Measurements from ENCODE around the gene ZNF500.

Gene ZNF500

GRCh38 chr16:4768549-4769305, 1.8 kb upstream of the ZNF500 start:
- peak; percentile 96 for DNase-seq

- peak; percentile 61 for DNase-seq
Measured at GRCh38 chr16:4767872-4768548, 1.0 kb upstream of the ZNF500 start.

- DNase-seq, result no peak
Measured at GRCh38 chr16:4765511-4766474, 1.2 kb downstream of the ZNF500 start.

- DNase-seq, result no peak
Measured at GRCh38 chr16:4763791-4764190, 3.2 kb downstream of the ZNF500 start.

GRCh38 chr16:4762205-4762604, 4.8 kb downstream of the ZNF500 start:
- DNase-seq, result no peak

DNA sequence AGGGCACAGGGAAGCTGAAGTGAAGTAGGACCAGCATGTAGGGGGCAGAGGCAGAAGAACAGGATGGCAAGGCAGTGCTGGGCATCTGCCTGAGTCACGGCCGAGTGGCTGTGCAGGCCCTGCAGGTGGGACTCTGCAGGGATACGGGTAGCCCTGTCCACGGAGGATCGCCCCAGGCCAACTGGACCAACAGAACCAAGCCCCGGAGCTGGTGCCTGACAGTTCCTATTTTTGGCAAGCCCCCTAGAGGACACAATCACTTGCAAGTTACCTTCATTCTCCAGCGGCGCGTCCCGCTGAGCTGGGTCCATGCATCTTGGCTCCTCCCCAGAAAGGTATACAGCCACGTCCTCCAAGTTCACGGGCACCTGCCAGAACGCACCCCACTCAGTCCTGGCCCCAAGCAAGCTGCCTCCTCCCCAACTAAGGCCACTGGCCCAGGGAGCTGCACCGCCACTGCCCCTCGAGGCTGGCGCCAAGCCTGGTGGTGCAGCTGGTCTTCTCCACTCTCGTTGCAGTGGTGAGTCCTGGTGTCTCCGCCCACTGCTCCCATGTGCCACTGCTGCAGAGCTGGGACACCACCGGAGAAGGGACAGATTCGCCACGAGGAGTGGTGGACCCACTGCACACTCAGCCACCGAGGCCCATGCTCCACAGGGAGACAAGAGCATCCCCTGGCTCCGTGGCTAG, 6.6 kb downstream of the ZNF500 start:
- no peak for DNase-seq

DNA sequence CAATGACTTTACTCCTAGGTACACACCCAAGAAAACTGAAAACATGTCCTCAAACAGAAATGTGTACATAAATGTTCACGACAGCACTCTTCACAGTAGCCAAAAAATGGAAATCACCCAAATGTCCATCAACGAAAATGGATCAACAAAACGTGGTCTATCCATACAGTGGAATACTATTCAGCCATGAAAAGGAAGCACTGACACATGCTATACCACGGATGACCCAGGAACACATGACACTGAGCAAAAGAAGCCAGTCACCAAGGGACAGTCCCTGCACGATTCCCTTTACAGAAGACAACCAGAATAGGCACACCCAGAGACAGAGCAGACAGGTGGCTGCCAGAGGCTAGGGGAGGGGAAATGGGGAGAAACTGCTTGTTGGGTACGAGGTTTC, 11.3 kb downstream of the ZNF500 start:
- no peak for DNase-seq

DNA sequence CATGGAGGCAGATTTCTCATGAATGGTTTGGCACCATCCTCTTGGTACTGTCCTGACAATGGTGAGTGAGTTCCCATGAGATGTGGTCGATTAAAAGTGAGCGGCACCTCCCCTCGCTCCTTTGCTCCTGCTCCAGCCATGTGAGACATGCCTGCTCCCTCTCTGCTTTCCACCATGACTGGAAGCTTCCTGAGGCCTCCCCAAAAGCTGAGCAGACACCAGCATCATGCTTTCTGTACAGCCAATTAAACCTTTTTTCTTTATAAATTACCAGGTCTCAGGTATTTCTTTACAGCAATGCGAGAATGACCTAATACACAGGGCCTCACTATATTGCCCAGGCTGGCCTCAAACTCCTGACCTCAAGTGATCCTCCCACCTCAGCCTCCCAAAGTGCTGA, 12.1 kb downstream of the ZNF500 start:
- no peak for DNase-seq

GRCh38 chr16:4753227-4753626, 13.7 kb downstream of the ZNF500 start:
- DNase-seq, result no peak

- DNase-seq, result no peak
Measured at GRCh38 chr16:4752351-4753100, 14.4 kb downstream of the ZNF500 start.

- DNase-seq, result no peak
Measured at GRCh38 chr16:4750896-4751295, 16.1 kb downstream of the ZNF500 start.

DNA sequence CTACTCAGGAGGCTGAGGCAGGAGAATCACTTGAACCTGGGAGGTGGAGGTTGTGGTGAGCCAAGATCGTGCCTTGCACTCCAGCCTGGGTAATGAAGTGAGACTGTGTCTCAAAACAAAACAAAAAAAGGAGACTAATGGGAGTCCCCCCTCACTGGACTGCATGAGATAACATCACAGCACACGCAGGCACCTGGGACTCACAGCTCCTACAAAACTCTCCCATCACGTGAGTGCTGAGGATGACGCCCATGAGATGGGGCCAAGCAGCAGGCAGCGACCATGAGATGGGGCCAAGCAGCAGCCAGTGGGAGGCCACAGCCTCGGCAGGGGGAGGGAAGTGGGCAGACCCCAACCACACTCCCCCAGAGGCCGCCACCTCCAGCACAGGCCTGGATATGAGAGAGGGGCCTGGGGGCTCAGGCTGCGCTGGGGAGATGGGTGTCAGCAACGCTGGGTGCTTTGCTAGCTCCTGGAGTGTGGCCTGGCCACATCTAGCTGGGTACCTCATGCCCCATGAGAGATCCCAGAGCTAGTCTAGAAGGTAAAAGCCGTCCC, 17.2 kb downstream of the ZNF500 start:
- DNase-seq, result no peak

- DNase-seq, result no peak
Measured at GRCh38 chr16:4748682-4749411, 18.1 kb downstream of the ZNF500 start.

GRCh38 chr16:4747906-4748681, 18.9 kb downstream of the ZNF500 start:
- DNase-seq, result no peak

DNA sequence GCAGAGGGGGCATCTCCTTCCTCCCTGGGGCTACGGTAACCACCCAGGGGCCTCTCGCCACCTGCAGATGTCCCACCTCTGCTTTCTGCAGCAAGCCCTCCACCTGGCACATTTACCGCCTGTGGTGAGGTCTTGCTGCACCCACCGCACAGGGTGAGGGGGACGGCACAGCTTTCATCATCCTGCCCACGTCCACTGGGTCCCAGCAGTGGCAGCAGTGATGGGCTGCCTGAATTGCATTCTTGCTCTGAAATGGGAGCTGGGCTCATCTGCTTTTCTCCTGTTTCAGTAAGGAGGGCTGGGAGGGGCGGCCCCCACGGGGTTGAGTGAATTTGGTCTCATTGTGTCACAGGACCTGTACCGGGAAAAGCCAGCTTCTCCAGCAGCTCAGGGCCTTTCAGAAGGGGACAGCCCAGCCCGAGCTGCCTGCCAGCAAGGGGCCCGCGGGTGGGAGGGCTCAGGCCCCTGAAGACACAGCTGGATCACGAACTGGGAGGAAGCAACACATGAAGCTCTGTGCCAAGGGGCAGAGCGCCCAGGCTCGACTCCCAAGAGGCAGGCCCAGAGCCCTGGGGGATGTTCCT, 19.9 kb downstream of the ZNF500 start:
- DNase-seq, result no peak

GRCh38 chr16:4746215-4746614, 20.7 kb downstream of the ZNF500 start:
- no peak for DNase-seq

DNA sequence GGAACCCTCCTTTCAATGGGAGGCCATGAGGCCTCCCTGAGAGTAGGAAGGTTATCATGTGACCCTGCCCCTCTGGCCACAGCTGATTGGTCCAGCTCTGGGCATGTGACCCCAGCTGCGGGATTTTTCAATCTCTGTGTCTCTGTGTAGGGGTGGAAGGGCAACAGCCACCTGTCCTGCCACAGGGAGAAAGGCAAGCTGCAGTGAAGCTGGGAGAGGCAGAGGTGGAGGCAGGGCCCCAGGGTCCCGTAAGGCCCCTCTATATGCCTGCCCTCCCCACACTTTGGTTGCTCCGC, 21.7 kb downstream of the ZNF500 start:
- DNase-seq, result no peak

DNA sequence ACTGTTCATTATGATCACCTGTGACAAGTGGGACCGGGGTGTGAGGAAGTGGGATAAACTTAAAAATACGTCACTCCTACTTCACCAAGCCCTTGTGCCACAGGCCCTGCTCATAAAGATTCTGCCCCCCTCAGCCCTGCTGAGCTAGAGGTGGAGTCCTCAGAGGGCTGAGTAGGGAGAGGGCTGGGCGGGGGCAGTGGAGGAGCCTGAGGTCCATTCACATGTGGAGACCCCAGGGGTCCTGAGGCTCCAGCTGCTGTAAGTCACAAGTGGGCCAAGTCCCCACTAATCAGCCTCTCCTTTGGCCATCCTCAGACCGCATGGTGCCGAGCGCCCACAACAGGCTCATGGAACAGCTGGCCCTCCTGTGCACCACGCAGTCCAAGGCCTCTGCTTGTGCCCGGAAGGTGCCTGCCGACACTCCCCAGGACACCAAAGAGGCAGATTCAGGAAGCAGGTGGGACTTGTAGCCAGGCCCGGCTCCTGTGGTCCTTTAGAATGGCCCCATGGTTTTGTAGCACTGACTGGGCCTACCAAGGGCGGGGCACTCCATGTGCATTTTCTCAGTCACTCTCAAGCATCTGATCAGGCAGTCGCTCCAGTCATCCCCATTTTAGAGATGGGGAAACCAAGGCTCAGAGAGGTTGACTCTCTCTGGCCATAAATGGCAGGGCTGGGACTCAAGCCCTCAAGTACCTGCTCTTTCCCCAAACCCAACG, 22.2 kb downstream of the ZNF500 start:
- DNase-seq, result no peak

DNA sequence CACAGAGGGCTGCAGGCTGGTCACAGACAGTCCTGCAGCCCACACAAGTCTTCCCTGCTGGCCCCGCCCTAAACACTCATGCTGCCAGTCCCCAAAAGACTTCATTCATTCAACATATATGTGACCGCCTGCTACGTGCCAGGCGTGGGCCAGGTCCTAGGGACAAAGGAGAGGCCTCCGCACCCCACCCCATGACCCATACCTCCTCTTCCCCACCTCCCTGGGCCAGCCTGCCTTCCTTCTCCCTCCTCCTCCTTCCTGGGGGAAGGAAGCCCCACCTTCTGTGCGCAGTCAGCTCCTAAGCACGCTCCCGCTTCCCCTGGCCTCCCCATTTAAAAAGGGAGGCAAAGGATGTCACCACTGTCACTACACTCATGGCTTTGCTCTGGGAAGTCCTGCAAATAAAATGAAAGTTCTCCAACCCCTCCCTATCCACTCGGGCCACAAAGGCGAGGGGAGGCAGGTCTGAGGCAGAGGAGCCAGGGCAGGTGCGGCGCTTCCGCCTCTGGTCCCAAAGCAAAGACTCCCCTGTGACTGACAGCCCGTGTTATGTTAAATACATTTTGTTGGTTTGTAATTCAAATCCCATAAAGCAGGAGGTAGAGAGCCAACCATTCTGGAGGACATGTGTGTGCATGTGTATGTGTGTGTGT, 23.6 kb downstream of the ZNF500 start:
- DNase-seq, result no peak
